Parathyroid adenoma (tissue), 2 donors: ENCODE results near the gene GPR62.

Experiments used
- H2AFZ ChIP-seq: fragments of 300-600 bp; sonication (generic); one replicate; pipeline ENCODE4 v1.7.0; 2017; ENCODE audit warnings: antibody characterized with exemption, mild to moderate bottlenecking
- H3K27ac ChIP-seq: fragments of 300-600 bp; sonication (generic); one replicate; pipeline ENCODE4 v1.7.0; 2017
- H3K27me3 ChIP-seq: fragments of 300-600 bp; sonication (generic); one replicate; pipeline ENCODE4 v1.7.0; 2017; ENCODE audit warnings: low read length; ENCODE audit not compliant: control insufficient read depth, insufficient read depth
- H3K36me3 ChIP-seq: fragments of 300-600 bp; sonication (generic); one replicate; pipeline ENCODE4 v1.7.0; 2017; ENCODE audit warnings: low read length; ENCODE audit not compliant: control insufficient read depth, insufficient read depth
- H3K4me1 ChIP-seq: fragments of 300-600 bp; sonication (generic); one replicate; pipeline ENCODE4 v1.7.0; 2017; ENCODE audit warnings: control low read depth
- H3K4me2 ChIP-seq: fragments of 300-600 bp; sonication (generic); one replicate; pipeline ENCODE4 v1.7.0; 2017; ENCODE audit warnings: low read length
- H3K4me3 ChIP-seq: fragments of 300-600 bp; sonication (generic); one replicate; pipeline ENCODE4 v1.7.0; 2017; ENCODE audit warnings: low read depth, low read length
- H3K79me2 ChIP-seq: fragments of 300-600 bp; sonication (generic); one replicate; pipeline ENCODE4 v1.7.0; 2017; ENCODE audit warnings: control low read depth
- H3K9ac ChIP-seq: fragments of 300-600 bp; sonication (generic); one replicate; pipeline ENCODE4 v1.7.0; 2017; ENCODE audit warnings: mild to moderate bottlenecking
- H3K9me3 ChIP-seq: fragments of 300-600 bp; sonication (generic); one replicate; pipeline ENCODE4 v1.7.0; 2017; ENCODE audit warnings: low read length; ENCODE audit not compliant: control insufficient read depth
- TF ChIP-seq, protein P1 (sequence below): fragments of 300-600 bp; sonication (generic); IDR thresholded peaks from one replicate; pipeline ENCODE4 v1.7.0; 2017; ENCODE audit warnings: antibody characterized with exemption, mild to moderate bottlenecking
- donor health status: primary hyperparathyroidism.

GPR62 gene

DNA sequence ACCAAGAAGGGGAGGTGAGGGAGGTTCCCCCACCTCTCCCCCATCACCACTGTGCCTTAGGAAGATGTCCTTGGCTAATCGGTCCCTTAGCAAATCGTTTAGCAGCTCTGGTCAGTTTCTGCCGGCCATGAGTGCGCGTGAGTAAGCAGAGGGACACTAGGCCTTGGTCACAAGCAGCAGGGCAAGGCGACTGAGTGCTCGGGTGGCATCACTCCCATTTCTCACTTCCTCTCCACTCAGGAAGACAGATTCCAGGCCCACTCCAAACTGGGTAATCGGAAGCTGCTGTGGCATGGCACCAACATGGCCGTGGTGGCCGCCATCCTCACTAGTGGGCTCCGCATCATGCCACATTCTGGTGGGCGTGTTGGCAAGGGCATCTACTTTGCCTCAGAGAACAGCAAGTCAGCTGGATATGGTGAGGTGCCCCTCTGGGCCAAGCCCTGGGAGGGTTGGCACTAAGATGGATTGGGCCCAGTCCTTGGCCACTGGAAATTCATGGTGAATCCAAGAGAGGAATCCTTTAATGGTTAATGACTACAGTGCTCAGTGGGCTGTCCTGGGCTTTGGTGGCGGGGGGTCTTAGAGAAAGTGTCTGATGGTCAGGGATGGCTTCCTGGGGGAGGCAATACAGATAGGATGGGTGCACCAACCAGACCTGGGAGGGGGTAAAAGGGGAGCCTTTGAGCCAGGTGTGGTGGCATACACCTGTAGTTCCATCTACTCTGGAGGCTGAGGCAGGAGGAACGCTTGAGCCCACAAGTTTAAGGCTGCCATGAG is 9.1 kb upstream of the GPR62 start:
- Histone ChIP-seq H2AFZ (no peak overlapping the region), H3K36me3 (no peaks in the 10 kb centered on the region), H3K27ac (no peak overlapping the region), H3K79me2 (no peaks in the 10 kb centered on the region), H3K4me3 (no peak overlapping the region), H3K4me1 (peaks cover 12% of the 10 kb centered on the region), H3K9me3 (no peaks in the 10 kb centered on the region), H3K4me2 (no peak overlapping the region), H3K27me3 (no peaks in the 10 kb centered on the region), H3K9ac (no peak overlapping the region)
- TF ChIP-seq, protein P1, sequence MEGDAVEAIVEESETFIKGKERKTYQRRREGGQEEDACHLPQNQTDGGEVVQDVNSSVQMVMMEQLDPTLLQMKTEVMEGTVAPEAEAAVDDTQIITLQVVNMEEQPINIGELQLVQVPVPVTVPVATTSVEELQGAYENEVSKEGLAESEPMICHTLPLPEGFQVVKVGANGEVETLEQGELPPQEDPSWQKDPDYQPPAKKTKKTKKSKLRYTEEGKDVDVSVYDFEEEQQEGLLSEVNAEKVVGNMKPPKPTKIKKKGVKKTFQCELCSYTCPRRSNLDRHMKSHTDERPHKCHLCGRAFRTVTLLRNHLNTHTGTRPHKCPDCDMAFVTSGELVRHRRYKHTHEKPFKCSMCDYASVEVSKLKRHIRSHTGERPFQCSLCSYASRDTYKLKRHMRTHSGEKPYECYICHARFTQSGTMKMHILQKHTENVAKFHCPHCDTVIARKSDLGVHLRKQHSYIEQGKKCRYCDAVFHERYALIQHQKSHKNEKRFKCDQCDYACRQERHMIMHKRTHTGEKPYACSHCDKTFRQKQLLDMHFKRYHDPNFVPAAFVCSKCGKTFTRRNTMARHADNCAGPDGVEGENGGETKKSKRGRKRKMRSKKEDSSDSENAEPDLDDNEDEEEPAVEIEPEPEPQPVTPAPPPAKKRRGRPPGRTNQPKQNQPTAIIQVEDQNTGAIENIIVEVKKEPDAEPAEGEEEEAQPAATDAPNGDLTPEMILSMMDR = no peak

DNA sequence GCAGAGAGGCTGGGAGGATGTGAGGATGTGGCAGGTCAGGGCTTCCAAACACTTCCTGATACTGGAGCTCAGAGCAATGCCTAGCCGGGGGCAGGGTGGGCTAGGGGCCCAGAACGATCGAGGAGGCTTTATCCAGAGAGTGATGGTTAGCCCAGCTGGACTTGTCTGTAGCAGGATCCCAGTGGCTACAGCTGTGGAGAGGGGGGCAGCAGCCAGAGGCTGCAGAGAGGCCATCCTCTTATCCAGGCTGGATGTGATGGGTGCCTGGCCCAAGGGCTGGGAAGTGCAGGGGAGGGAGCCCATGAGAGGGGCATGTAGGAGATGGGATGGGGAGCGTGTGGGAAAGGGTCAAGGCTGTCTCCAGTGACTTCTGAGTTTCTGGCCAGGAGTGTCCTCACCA is 8.4 kb upstream of the GPR62 start:
- no peaks in the 10 kb centered on the region for H3K36me3 ChIP-seq
- H3K9me3 ChIP-seq = no peaks in the 10 kb centered on the region
- no peak overlapping the region for H2AFZ ChIP-seq
- no peaks in the 10 kb centered on the region for H3K27me3 ChIP-seq
- H3K4me1 ChIP-seq = peaks cover 12% of the 10 kb centered on the region
- no peak overlapping the region for H3K4me3 ChIP-seq
- TF ChIP-seq, protein P1 = no peak
- H3K79me2 ChIP-seq = no peaks in the 10 kb centered on the region
- H3K27ac ChIP-seq = no peak overlapping the region
- H3K9ac ChIP-seq = no peak overlapping the region
- no peak overlapping the region for H3K4me2 ChIP-seq

DNA sequence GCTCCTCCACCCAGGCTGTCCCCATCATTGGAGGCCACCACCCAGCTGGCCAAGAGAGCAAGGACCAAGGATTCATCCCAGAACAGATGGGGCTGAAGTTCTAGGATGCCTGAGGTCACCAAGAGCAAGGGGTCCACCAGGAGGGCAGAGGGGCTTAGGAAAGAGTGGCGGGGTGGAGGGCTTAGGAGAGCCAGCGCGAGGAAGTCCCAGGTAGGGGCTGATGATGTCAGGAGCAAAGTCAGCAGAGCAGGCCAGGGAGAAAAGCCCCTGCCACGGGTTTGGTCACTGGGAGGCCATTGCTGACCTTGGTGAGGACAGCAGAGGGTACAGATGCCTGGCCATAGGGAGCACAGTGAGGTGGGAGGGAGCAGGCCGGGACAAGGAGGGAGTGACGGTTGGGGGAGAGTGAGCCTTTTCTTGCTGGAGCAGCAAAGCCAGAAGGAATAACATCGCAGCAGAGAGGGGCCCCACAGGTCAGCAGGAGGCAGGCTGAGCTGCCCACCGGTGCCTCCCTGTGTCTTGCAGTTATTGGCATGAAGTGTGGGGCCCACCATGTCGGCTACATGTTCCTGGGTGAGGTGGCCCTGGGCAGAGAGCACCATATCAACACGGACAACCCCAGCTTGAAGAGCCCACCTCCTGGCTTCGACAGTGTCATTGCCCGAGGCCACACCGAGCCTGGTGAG is 7.8 kb upstream of the GPR62 start:
- H3K27me3 ChIP-seq = no peaks in the 10 kb centered on the region
- no peaks in the 10 kb centered on the region for H3K79me2 ChIP-seq
- H3K9me3 ChIP-seq = no peaks in the 10 kb centered on the region
- H2AFZ ChIP-seq = no peak overlapping the region
- H3K4me3 ChIP-seq = no peak overlapping the region
- H3K36me3 ChIP-seq = no peaks in the 10 kb centered on the region
- no peak overlapping the region for H3K27ac ChIP-seq
- no peak overlapping the region for H3K9ac ChIP-seq
- H3K4me2 ChIP-seq = no peak overlapping the region
- peaks cover 12% of the 10 kb centered on the region for H3K4me1 ChIP-seq
- TF ChIP-seq, protein P1 = no peak

DNA sequence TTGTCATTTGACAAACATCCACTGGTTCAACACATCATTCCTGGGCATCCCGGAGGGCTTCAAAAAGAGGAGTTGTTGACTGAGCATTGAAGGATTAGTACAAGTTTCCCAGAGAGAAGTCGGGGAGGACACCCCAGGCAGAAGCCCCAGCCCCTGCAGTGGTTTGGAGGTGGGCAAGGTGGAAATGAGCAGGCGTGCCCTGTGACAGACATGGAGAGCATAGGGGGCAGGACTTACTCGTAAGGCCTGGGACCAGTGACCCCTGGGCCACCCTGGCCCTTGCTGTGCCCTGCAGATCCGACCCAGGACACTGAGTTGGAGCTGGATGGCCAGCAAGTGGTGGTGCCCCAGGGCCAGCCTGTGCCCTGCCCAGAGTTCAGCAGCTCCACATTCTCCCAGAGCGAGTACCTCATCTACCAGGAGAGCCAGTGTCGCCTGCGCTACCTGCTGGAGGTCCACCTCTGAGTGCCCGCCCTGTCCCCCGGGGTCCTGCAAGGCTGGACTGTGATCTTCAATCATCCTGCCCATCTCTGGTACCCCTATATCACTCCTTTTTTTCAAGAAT is 7.1 kb upstream of the GPR62 start:
- Histone ChIP-seq H3K4me1 (peaks cover 6% of the 10 kb centered on the region), H3K9ac (no peak overlapping the region), H3K79me2 (no peaks in the 10 kb centered on the region), H3K36me3 (no peaks in the 10 kb centered on the region), H3K27me3 (no peaks in the 10 kb centered on the region), H3K4me2 (no peak overlapping the region), H3K9me3 (no peaks in the 10 kb centered on the region), H3K27ac (no peak overlapping the region), H2AFZ (no peak overlapping the region), H3K4me3 (no peak overlapping the region)
- TF ChIP-seq, protein P1 = no peak
